NB4 (cell line): ENCODE data around the gene SPAG4.

Experiments
- CTCF ChIP-seq: IDR thresholded peaks from one replicate; pipeline ENCODE4 v1.5.1; 2012; ENCODE audit warnings: low read depth, low read length
- MAX ChIP-seq: IDR thresholded peaks from 2 replicates; pipeline ENCODE4 v1.6.1; 2011; ENCODE audit warnings: low read depth, low read length

GRCh38 chr20:35630636-35631035 lies 15.0 kb downstream of the SPAG4 start:
- TF ChIP-seq CTCF (no peak), MAX (no peak)
